ENCODE measurements around the gene SIN3B.

DNA sequence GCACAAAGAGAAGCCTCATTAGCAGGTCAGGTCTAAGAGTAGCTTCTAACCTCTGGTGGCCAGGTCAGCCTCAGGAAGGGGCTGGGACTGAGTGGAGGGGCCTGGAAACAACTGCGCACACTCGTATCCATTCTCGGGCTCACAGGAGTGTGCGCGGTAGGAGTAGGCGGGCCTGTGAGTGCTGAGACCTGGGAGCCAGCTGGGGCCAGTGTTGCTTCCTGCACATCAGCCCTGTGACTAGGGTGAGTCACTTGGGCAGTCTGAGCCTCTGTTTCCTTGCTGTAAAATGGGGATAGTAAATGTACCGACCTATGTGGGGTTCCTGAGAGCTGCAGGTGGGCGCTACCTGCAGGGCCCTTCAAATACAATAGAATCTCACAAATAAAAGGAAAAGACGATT is 26.9 kb downstream of the SIN3B start:
- TF ChIP-seq EZH2 (IDR thresholded peaks at IDR 0.05; ENCODE audit: insufficient read depth, poor library complexity, severe bottlenecking): no peak
- no peak for TF ChIP-seq EZH2phosphoT487 (IDR thresholded peaks at IDR 0.05; ENCODE audit: insufficient read depth, low read depth)

All from GM23248 (cell line).